Peyer's patch (tissue), 4 donors: Measurements from ENCODE around the gene KCNMB3. TPM values are rescaled to one million over a fixed set of nuclear protein-coding genes. Genes with fewer than 3 reads are reported as not detected.
"Not testable (repeated sequence)": the region's sequence is repeated elsewhere in the genome, so short reads cannot be mapped to it uniquely, and the experiment has no call there.

Source experiments
- DNase-seq, 3 donors: peaks; one replicate each; pipeline ENCODE4 v3.0.0-alpha.2; 2017 to 2019
- H3K27ac ChIP-seq, 4 donors: fragments of 200-600 bp; sonication (generic); one replicate each; pipeline ENCODE4 v1.5.1; 2016 to 2019
- H3K27me3 ChIP-seq, 2 donors: fragments of 200-600 bp; sonication (generic); one replicate each; pipeline ENCODE4 v1.5.1; 2019
- H3K36me3 ChIP-seq, 3 donors: fragments of 200-600 bp; sonication (generic); one replicate each; pipeline ENCODE4 v1.5.1; 2016 to 2019
- H3K4me1 ChIP-seq, 4 donors: fragments of 200-600 bp; sonication (generic); one replicate each; pipeline ENCODE4 v1.5.1; 2016 to 2019
- H3K4me3 ChIP-seq, 4 donors: fragments of 200-600 bp; sonication (generic); 1 replicate in 3 of 4; 2 replicates in 1 of 4; pipeline ENCODE4 v1.5.1; 2016 to 2019; ENCODE audit warnings: mild to moderate bottlenecking in 1 of 4
- H3K9me3 ChIP-seq, 4 donors: fragments of 200-600 bp; sonication (generic); one replicate each; pipeline ENCODE4 v1.5.1; 2016 to 2019; ENCODE audit warnings: mild to moderate bottlenecking in 1 of 4
- CTCF ChIP-seq, 6 experiments: fragments of 450-650 bp in 4 of 6; fragments of 200-600 bp in 2 of 6; sonication (generic) in 1 of 6; IDR thresholded peaks; one replicate each; pipeline ENCODE4 v1.5.1; 2017 to 2019; ENCODE audit warnings: antibody characterized with exemption in 6 of 6, mild to moderate bottlenecking in 3 of 6, moderate library complexity in 1 of 6
- POLR2A ChIP-seq, 2 donors: fragments of 450-650 bp; IDR thresholded peaks; one replicate each; pipeline ENCODE4 v1.5.1; 2017; ENCODE audit warnings: antibody characterized with exemption in 2 of 2, mild to moderate bottlenecking in 2 of 2, moderate library complexity in 2 of 2
- total RNA-seq, 4 donors: library from RNA; depleted of rRNA; stranded (reverse); fragments of >200 nt; gene quantifications; one replicate each; pipeline ENCODE4 v1.1.0, GENCODE V29; 2016

The KCNMB3 gene
- total RNA-seq, 4 donors from 2014 or later, result 1.6 to 18.2 (median 4.6) TPM

- Histone ChIP-seq H3K36me3 (peaks cover 0 to 32% (median 0%) of the 10 kb centered on the region in 3 donors), H3K4me1 (no peaks in the 10 kb centered on the region), H3K27me3 (no peaks in the 10 kb centered on the region), H3K9me3 (no peaks in the 10 kb centered on the region), H3K4me3 (no peak overlapping the region), H3K27ac (no peak overlapping the region)
- TF ChIP-seq CTCF (IDR thresholded peaks at IDR 0.05), result no peak
- no peak for TF ChIP-seq POLR2A (IDR thresholded peaks at IDR 0.05)
- no peak for DNase-seq
These were observed 16.7 kb downstream of the KCNMB3 start for GRCh38 chr3:179234199-179234598.

- no peak for DNase-seq
- TF ChIP-seq POLR2A (IDR thresholded peaks at IDR 0.05) (no peak), CTCF (IDR thresholded peaks at IDR 0.05) (no peak)
- peaks cover 0 to 35% (median 0%) of the 10 kb centered on the region in 3 donors for H3K36me3 ChIP-seq
- no peaks in the 10 kb centered on the region for H3K4me1 ChIP-seq
- no peak overlapping the region for H3K4me3 ChIP-seq
- H3K9me3 ChIP-seq, result no peaks in the 10 kb centered on the region
- no peaks in the 10 kb centered on the region for H3K27me3 ChIP-seq
- no peak overlapping the region for H3K27ac ChIP-seq
These were observed 17.9 kb downstream of the KCNMB3 start for GRCh38 chr3:179233043-179233442.

- Histone ChIP-seq H3K4me3 (no peak overlapping the region), H3K27me3 (no peaks in the 10 kb centered on the region), H3K4me1 (no peaks in the 10 kb centered on the region), H3K9me3 (no peaks in the 10 kb centered on the region), H3K27ac (no peak overlapping the region), H3K36me3 (peaks cover 0 to 54% (median 0%) of the 10 kb centered on the region in 3 donors)
- TF ChIP-seq CTCF (IDR thresholded peaks at IDR 0.05) (no peak), POLR2A (IDR thresholded peaks at IDR 0.05) (no peak)
- DNase-seq, result no peak
These were observed 21.7 kb downstream of the KCNMB3 start for GRCh38 chr3:179229177-179229576.

GRCh38 chr3:179227349-179227748 is 23.6 kb downstream of the KCNMB3 start:
- peaks cover 0 to 50% (median 0%) of the 10 kb centered on the region in 3 donors for H3K36me3 ChIP-seq
- no peaks in the 10 kb centered on the region for H3K27me3 ChIP-seq
- no peak for DNase-seq
- no peaks in the 10 kb centered on the region for H3K4me1 ChIP-seq
- H3K4me3 ChIP-seq, result no peak overlapping the region
- H3K27ac ChIP-seq, result no peak overlapping the region
- H3K9me3 ChIP-seq, result no peaks in the 10 kb centered on the region
- TF ChIP-seq POLR2A (IDR thresholded peaks at IDR 0.05), result no peak
- TF ChIP-seq CTCF (IDR thresholded peaks at IDR 0.05), result no peak

GRCh38 chr3:179224584-179224983 is 26.3 kb downstream of the KCNMB3 start:
- TF ChIP-seq POLR2A (IDR thresholded peaks at IDR 0.05) (no peak), CTCF (IDR thresholded peaks at IDR 0.05) (no peak)
- Histone ChIP-seq H3K9me3 (no peaks in the 10 kb centered on the region), H3K27me3 (no peaks in the 10 kb centered on the region)

GRCh38 chr3:179223548-179223947 is 27.4 kb downstream of the KCNMB3 start:
- H3K27me3 ChIP-seq, result no peaks in the 10 kb centered on the region
- TF ChIP-seq CTCF (IDR thresholded peaks at IDR 0.05) (no peak), POLR2A (IDR thresholded peaks at IDR 0.05) (no peak)
- peaks cover 0 to 36% (median 0%) of the 10 kb centered on the region in 3 donors for H3K36me3 ChIP-seq
- no peak overlapping the region for H3K4me3 ChIP-seq
- no peaks in the 10 kb centered on the region for H3K4me1 ChIP-seq
- no peak for DNase-seq
- no peaks in the 10 kb centered on the region for H3K9me3 ChIP-seq
- H3K27ac ChIP-seq, result no peak overlapping the region

More at GRCh38 chr3:179224584-179224983, 26.3 kb downstream of the KCNMB3 start:
- H3K36me3 ChIP-seq, result peaks cover 0 to 41% (median 0%) of the 10 kb centered on the region in 3 donors
- H3K4me3 ChIP-seq, result no peak overlapping the region
- no peak for DNase-seq
- no peaks in the 10 kb centered on the region for H3K4me1 ChIP-seq
- no peak overlapping the region for H3K27ac ChIP-seq

- H3K4me1 ChIP-seq, H3K27me3 ChIP-seq, H3K4me3 ChIP-seq, H3K9me3 ChIP-seq, DNase-seq, H3K27ac ChIP-seq: not testable (repeated sequence)
- peaks cover 0 to 12% (median 0%) of the 10 kb centered on the region in 3 donors for H3K36me3 ChIP-seq
These were observed 32.7 kb downstream of the KCNMB3 start for GRCh38 chr3:179218213-179218612.

GRCh38 chr3:179215550-179215949 is 35.4 kb downstream of the KCNMB3 start:
- H3K4me3 ChIP-seq, H3K4me1 ChIP-seq: not testable (repeated sequence)
- peaks cover 0 to 19% (median 0%) of the 10 kb centered on the region in 3 donors for H3K36me3 ChIP-seq

More at GRCh38 chr3:179215550-179215949, 35.4 kb downstream of the KCNMB3 start:
- not testable (repeated sequence) for H3K27ac ChIP-seq, DNase-seq, H3K27me3 ChIP-seq, H3K9me3 ChIP-seq
